ENCODE data around the gene DNAH10.

GRCh38 chr12:123886931-123887582 lies 125.0 kb downstream of the DNAH10 start:
- TF ChIP-seq CTCF (IDR thresholded peaks at IDR 0.05) (no peak), POLR2A (IDR thresholded peaks at IDR 0.05) (no peak), POLR2AphosphoS5 (IDR thresholded peaks at IDR 0.05) (no peak), EP300 (IDR thresholded peaks at IDR 0.05; ENCODE audit: low read depth) (no peak)
